ENCODE data around the gene NCOA3. TPM values are rescaled to one million over a fixed set of nuclear protein-coding genes. Genes with fewer than 3 reads are reported as not detected.

Gene NCOA3
- total RNA-seq, 1 experiment from 2014 or later, result 25.9 TPM

DNA sequence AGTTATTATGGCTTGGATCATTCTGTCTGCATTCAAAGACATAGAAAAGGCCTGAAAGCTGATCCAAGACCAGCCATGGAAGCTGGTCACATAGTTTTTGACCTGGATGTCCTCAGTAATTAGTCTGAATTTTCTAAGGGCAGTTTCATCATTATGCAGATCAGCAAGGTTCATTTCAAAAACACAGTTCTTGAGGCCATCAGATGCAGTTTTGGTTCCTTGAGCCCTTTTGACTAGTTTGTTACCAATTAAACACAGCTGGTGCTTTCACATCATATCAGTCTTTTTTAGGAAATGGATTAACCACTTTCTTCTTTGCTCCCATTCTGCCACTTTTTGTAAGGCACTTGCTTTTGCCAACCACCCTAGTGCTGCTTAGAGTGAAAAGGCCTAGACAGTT, 129.4 kb downstream of the NCOA3 start:
- intact Hi-C loops (cut with micrococcal nuclease), result no loop called here
- no peak for DNase-seq (ENCODE audit: low read depth, low spot score)
- Histone ChIP-seq H3K79me2 (ENCODE audit: insufficient read depth, low read length) (no peaks in the 10 kb centered on the region), H3K9me2 (ENCODE audit: insufficient read depth) (no peaks in the 10 kb centered on the region), H3K27me3 (ENCODE audit: insufficient read depth, low read length) (no peaks in the 10 kb centered on the region), H3K36me3 (ENCODE audit: control insufficient read depth in 1 of 2, insufficient read depth in 2 of 2, low read length in 2 of 2) (peaks cover 0 to 11% of the 10 kb centered on the region in 2 experiments; a peak in 2 of 4 replicates), H3K4me1 (ENCODE audit: control insufficient read depth in 1 of 2, insufficient read depth in 2 of 2, low read length in 2 of 2) (no peaks in the 10 kb centered on the region), H3K4me3 (replicated peaks in 1 of 2; ENCODE audit: low read depth in 1 of 2, low read length in 2 of 2) (no peak overlapping the region), H4K20me1 (ENCODE audit: insufficient read depth) (no peaks in the 10 kb centered on the region), H3K27ac (ENCODE audit: low read depth, low read length) (no peak overlapping the region), H2AFZ (ENCODE audit: low read depth, low read length, poor library complexity, severe bottlenecking) (no peak overlapping the region), H3K4me2 (ENCODE audit: low read length) (no peak overlapping the region), H3K9me3 (ENCODE audit: control insufficient read depth in 1 of 2, insufficient read depth in 1 of 2, low read depth in 1 of 2, low read length in 2 of 2) (no peaks in the 10 kb centered on the region), H3K9ac (ENCODE audit: low read length) (no peak overlapping the region)
- BruUV-seq (replicated peaks), result no TSS peak
- no peak for ATAC-seq
- TF ChIP-seq, protein P1, sequence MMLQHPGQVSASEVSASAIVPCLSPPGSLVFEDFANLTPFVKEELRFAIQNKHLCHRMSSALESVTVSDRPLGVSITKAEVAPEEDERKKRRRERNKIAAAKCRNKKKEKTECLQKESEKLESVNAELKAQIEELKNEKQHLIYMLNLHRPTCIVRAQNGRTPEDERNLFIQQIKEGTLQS (IDR thresholded peaks at IDR 0.05), result no peak
- TF ChIP-seq ZFX (IDR thresholded peaks at IDR 0.05) (no peak), SIN3A (IDR thresholded peaks at IDR 0.05; ENCODE audit: low read depth) (no peak), RAD21 (IDR thresholded peaks at IDR 0.05; ENCODE audit: low read depth) (no peak)
- POLR2A ChIA-PET, result no interaction called here
- RAD21 ChIA-PET (ENCODE audit: low non-redundant PET in 1 of 2, low total read pairs in 2 of 2, uncharacterized antibody in 2 of 2, unreplicated experiment in 2 of 2), result no interaction called here
- CTCF ChIA-PET, result interaction anchor here (1.6 kb wide), 1 partner anchor 10 kb away, joined by 5 read pairs; no protein-coding TSS in a partner anchor

DNA sequence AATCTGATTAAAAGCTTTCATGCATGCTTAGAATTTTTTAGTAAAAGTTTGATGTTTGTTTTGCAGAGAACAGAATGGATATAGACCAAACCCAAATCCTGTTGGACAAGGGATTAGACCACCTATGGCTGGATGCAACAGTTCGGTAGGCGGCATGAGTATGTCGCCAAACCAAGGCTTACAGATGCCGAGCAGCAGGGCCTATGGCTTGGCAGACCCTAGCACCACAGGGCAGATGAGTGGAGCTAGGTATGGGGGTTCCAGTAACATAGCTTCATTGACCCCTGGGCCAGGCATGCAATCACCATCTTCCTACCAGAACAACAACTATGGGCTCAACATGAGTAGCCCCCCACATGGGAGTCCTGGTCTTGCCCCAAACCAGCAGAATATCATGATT, 133.6 kb downstream of the NCOA3 start:
- Histone ChIP-seq H3K79me2 (ENCODE audit: insufficient read depth, low read length) (no peaks in the 10 kb centered on the region), H3K4me3 (replicated peaks in 1 of 2; ENCODE audit: low read depth in 1 of 2, low read length in 2 of 2) (no peak overlapping the region), H3K9me2 (ENCODE audit: insufficient read depth) (no peaks in the 10 kb centered on the region), H3K4me1 (ENCODE audit: control insufficient read depth in 1 of 2, insufficient read depth in 2 of 2, low read length in 2 of 2) (no peaks in the 10 kb centered on the region), H2AFZ (ENCODE audit: low read depth, low read length, poor library complexity, severe bottlenecking) (no peak overlapping the region), H3K36me3 (ENCODE audit: control insufficient read depth in 1 of 2, insufficient read depth in 2 of 2, low read length in 2 of 2) (peaks cover 9 to 16% of the 10 kb centered on the region in 2 experiments; a peak in 3 of 4 replicates), H4K20me1 (ENCODE audit: insufficient read depth) (no peaks in the 10 kb centered on the region), H3K27ac (ENCODE audit: low read depth, low read length) (no peak overlapping the region), H3K4me2 (ENCODE audit: low read length) (no peak overlapping the region), H3K27me3 (ENCODE audit: insufficient read depth, low read length) (no peaks in the 10 kb centered on the region), H3K9me3 (ENCODE audit: control insufficient read depth in 1 of 2, insufficient read depth in 1 of 2, low read depth in 1 of 2, low read length in 2 of 2) (no peaks in the 10 kb centered on the region), H3K9ac (ENCODE audit: low read length) (no peak overlapping the region)
- CTCF ChIA-PET, result no interaction called here
- TF ChIP-seq FOSL1 (IDR thresholded peaks at IDR 0.05; ENCODE audit: low read depth) (no peak), CBX3 (IDR thresholded peaks at IDR 0.05; ENCODE audit: low read depth) (no peak), EZH2phosphoT487 (IDR thresholded peaks at IDR 0.05; ENCODE audit: borderline replicate concordance) (no peak), TCF7L2 (IDR thresholded peaks at IDR 0.05; ENCODE audit: borderline replicate concordance, extremely low read depth, insufficient read depth, insufficient read length) (no peak), JUND (IDR thresholded peaks at IDR 0.05) (no peak), POLR2AphosphoS5 (IDR thresholded peaks at IDR 0.05; ENCODE audit: low read depth, low read length) (no peak), RAD21 (IDR thresholded peaks at IDR 0.05; ENCODE audit: low read depth) (no peak), SP1 (IDR thresholded peaks at IDR 0.05; ENCODE audit: low read depth) (no peak), ELF1 (IDR thresholded peaks at IDR 0.05; ENCODE audit: borderline replicate concordance, low read depth) (no peak), ZNF274 (IDR thresholded peaks at IDR 0.05; ENCODE audit: low read depth, low read length) (no peak)
- TF ChIP-seq, protein P2, sequence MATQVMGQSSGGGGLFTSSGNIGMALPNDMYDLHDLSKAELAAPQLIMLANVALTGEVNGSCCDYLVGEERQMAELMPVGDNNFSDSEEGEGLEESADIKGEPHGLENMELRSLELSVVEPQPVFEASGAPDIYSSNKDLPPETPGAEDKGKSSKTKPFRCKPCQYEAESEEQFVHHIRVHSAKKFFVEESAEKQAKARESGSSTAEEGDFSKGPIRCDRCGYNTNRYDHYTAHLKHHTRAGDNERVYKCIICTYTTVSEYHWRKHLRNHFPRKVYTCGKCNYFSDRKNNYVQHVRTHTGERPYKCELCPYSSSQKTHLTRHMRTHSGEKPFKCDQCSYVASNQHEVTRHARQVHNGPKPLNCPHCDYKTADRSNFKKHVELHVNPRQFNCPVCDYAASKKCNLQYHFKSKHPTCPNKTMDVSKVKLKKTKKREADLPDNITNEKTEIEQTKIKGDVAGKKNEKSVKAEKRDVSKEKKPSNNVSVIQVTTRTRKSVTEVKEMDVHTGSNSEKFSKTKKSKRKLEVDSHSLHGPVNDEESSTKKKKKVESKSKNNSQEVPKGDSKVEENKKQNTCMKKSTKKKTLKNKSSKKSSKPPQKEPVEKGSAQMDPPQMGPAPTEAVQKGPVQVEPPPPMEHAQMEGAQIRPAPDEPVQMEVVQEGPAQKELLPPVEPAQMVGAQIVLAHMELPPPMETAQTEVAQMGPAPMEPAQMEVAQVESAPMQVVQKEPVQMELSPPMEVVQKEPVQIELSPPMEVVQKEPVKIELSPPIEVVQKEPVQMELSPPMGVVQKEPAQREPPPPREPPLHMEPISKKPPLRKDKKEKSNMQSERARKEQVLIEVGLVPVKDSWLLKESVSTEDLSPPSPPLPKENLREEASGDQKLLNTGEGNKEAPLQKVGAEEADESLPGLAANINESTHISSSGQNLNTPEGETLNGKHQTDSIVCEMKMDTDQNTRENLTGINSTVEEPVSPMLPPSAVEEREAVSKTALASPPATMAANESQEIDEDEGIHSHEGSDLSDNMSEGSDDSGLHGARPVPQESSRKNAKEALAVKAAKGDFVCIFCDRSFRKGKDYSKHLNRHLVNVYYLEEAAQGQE (IDR thresholded peaks at IDR 0.05; ENCODE audit: low read depth), result no peak
- TF ChIP-seq, protein P3, sequence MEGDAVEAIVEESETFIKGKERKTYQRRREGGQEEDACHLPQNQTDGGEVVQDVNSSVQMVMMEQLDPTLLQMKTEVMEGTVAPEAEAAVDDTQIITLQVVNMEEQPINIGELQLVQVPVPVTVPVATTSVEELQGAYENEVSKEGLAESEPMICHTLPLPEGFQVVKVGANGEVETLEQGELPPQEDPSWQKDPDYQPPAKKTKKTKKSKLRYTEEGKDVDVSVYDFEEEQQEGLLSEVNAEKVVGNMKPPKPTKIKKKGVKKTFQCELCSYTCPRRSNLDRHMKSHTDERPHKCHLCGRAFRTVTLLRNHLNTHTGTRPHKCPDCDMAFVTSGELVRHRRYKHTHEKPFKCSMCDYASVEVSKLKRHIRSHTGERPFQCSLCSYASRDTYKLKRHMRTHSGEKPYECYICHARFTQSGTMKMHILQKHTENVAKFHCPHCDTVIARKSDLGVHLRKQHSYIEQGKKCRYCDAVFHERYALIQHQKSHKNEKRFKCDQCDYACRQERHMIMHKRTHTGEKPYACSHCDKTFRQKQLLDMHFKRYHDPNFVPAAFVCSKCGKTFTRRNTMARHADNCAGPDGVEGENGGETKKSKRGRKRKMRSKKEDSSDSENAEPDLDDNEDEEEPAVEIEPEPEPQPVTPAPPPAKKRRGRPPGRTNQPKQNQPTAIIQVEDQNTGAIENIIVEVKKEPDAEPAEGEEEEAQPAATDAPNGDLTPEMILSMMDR (IDR thresholded peaks at IDR 0.05 in 2 of 3, conservative IDR thresholded peaks at IDR 0.05 in 1 of 3; ENCODE audit: borderline replicate concordance in 1 of 3, insufficient read depth in 1 of 3, low read depth in 2 of 3, low read length in 2 of 3), result no peak
- TF ChIP-seq, protein P1 (IDR thresholded peaks at IDR 0.05), result no peak
- BruUV-seq (replicated peaks), result no TSS peak
- POLR2A ChIA-PET, result no interaction called here
- RAD21 ChIA-PET (ENCODE audit: low non-redundant PET in 1 of 2, low total read pairs in 2 of 2, uncharacterized antibody in 2 of 2, unreplicated experiment in 2 of 2), result no interaction called here
- intact Hi-C loops (cut with micrococcal nuclease), result no loop called here
- DNase-seq (ENCODE audit: low read depth, low spot score), result no peak
- ATAC-seq, result no peak

Measured in HCT116 (cell line).